ENCODE measurements around the gene PTCD2. TPM values are rescaled to one million over a fixed set of nuclear protein-coding genes. Genes with fewer than 3 reads are reported as not detected.
A peak's percentile ranks its signal among the peaks of the same experiment; 100 is the strongest.

PTCD2 gene
- total and polyA plus RNA-seq, 8 donors = 1.3 to 56.7 (median 2.6) TPM

GRCh38 chr5:72368271-72368670 is 48.1 kb downstream of the PTCD2 start:
- Histone ChIP-seq H3K36me3 (peaks cover 0 to 14% (median 0%) of the 10 kb centered on the region in 4 donors), H3K27ac (peak overlapping the region in 1 of 5 donors; percentile 23), H3K9me3 (no peaks in the 10 kb centered on the region), H3K27me3 (no peaks in the 10 kb centered on the region), H3K4me3 (no peak overlapping the region), H3K4me1 (peaks cover 0 to 12% (median 5%) of the 10 kb centered on the region in 4 donors)
- no peak for DNase-seq
- TF ChIP-seq POLR2A (IDR thresholded peaks at IDR 0.05) (no peak), EP300 (IDR thresholded peaks at IDR 0.05) (no peak), CTCF (IDR thresholded peaks at IDR 0.05) (no peak), POLR2AphosphoS5 (IDR thresholded peaks at IDR 0.05) (no peak)
- 89 to 100% (median 97%) methylated on average over 1 of the region's 1 CpG for WGBS, 5 donors
- intact Hi-C loops (cut with DNase I; ENCODE audit: low total_unique reads) = loop anchor here (10.0 kb wide), 1 partner anchor 157 kb away; no protein-coding TSS in a partner anchor

GRCh38 chr5:72369301-72369700 is 49.1 kb downstream of the PTCD2 start:
- no peaks in the 10 kb centered on the region for H3K27me3 ChIP-seq
- DNase-seq = no peak
- H3K36me3 ChIP-seq = peaks cover 0 to 10% (median 0%) of the 10 kb centered on the region in 4 donors
- no peak overlapping the region for H3K27ac ChIP-seq
- H3K9me3 ChIP-seq = no peaks in the 10 kb centered on the region
- intact Hi-C loops (cut with DNase I; ENCODE audit: low total_unique reads) = loop anchor here (10.0 kb wide), 1 partner anchor 156 kb away; no protein-coding TSS in a partner anchor
- TF ChIP-seq CTCF (IDR thresholded peaks at IDR 0.05) = no peak
- no peak for TF ChIP-seq EP300 (IDR thresholded peaks at IDR 0.05)
- H3K4me1 ChIP-seq = peaks cover 0 to 12% (median 4%) of the 10 kb centered on the region in 4 donors
- no peak overlapping the region for H3K4me3 ChIP-seq
- WGBS, 5 donors = 75 to 91% (median 87%) methylated on average over 1 of the region's 1 CpG

GRCh38 chr5:72369711-72370110 is 49.5 kb downstream of the PTCD2 start:
- 86 to 93% (median 92%) methylated on average over 3 of the region's 3 CpGs for WGBS, 5 donors
- intact Hi-C loops (cut with DNase I; ENCODE audit: low total_unique reads) = loop anchor here (10.0 kb wide), 1 partner anchor 155 kb away; no protein-coding TSS in a partner anchor

GRCh38 chr5:72372331-72372730 is 52.2 kb downstream of the PTCD2 start:
- WGBS, 5 donors = 80 to 94% (median 88%) methylated on average over 1 of the region's 1 CpG
- H3K36me3 ChIP-seq = no peaks in the 10 kb centered on the region
- no peaks in the 10 kb centered on the region for H3K27me3 ChIP-seq
- no peak overlapping the region for H3K27ac ChIP-seq
- no peaks in the 10 kb centered on the region for H3K4me1 ChIP-seq
- DNase-seq = no peak
- TF ChIP-seq CTCF (IDR thresholded peaks at IDR 0.05) (no peak), POLR2A (IDR thresholded peaks at IDR 0.05) (no peak), EP300 (IDR thresholded peaks at IDR 0.05) (no peak), POLR2AphosphoS5 (IDR thresholded peaks at IDR 0.05) (no peak)
- no peak overlapping the region for H3K4me3 ChIP-seq
- no peaks in the 10 kb centered on the region for H3K9me3 ChIP-seq
- intact Hi-C loops (cut with DNase I; ENCODE audit: low total_unique reads) = no loop called here

More at GRCh38 chr5:72369711-72370110, 49.5 kb downstream of the PTCD2 start:
- peaks cover 0 to 6% (median 0%) of the 10 kb centered on the region in 4 donors for H3K36me3 ChIP-seq
- H3K9me3 ChIP-seq = no peaks in the 10 kb centered on the region
- H3K4me3 ChIP-seq = no peak overlapping the region
- H3K4me1 ChIP-seq = peaks cover 0 to 12% (median 4%) of the 10 kb centered on the region in 4 donors
- H3K27ac ChIP-seq = no peak overlapping the region
- H3K27me3 ChIP-seq = no peaks in the 10 kb centered on the region
- TF ChIP-seq CTCF (IDR thresholded peaks at IDR 0.05) = no peak
- no peak for TF ChIP-seq POLR2AphosphoS5 (IDR thresholded peaks at IDR 0.05)
- no peak for TF ChIP-seq POLR2A (IDR thresholded peaks at IDR 0.05)
- TF ChIP-seq EP300 (IDR thresholded peaks at IDR 0.05) = no peak
- DNase-seq = no peak

Measured in stomach (tissue), 9 donors.